ENCODE data around the gene ARFGAP2.

The ARFGAP2 gene

GRCh38 chr11:47121731-47122130 lies 54.9 kb downstream of the ARFGAP2 start (continued):
- TF ChIP-seq ZBTB49 (tag by site-specific recombination; IDR thresholded peaks at IDR 0.05; ENCODE audit: low read depth), result no peak
- TF ChIP-seq ZNF266 (tag by site-specific recombination; IDR thresholded peaks at IDR 0.05; ENCODE audit: low read depth), result no peak
- no peak for TF ChIP-seq ZNF548 (tag by site-specific recombination; IDR thresholded peaks at IDR 0.05)
- no peak for TF ChIP-seq ZNF580 (tag by site-specific recombination; IDR thresholded peaks at IDR 0.05)
- no peak for TF ChIP-seq ZNF341 (tag by site-specific recombination; IDR thresholded peaks at IDR 0.05; ENCODE audit: low read depth)
- no peak for TF ChIP-seq ZNF707 (tag by site-specific recombination; IDR thresholded peaks at IDR 0.05)
- no peak for TF ChIP-seq ZNF639 (tag by site-specific recombination; IDR thresholded peaks at IDR 0.05)
- no peak for TF ChIP-seq KLF8 (tag by site-specific recombination; IDR thresholded peaks at IDR 0.05)
- no peak for TF ChIP-seq ZNF169 (tag by site-specific recombination; IDR thresholded peaks at IDR 0.05)

GRCh38 chr11:47121056-47121455 lies 55.6 kb downstream of the ARFGAP2 start:
- CTCF ChIA-PET, result no interaction called here
- TF ChIP-seq ZNF76 (tag by site-specific recombination; IDR thresholded peaks at IDR 0.05; ENCODE audit: borderline replicate concordance, low read depth) (no peak), ZNF140 (tag by site-specific recombination; IDR thresholded peaks at IDR 0.05) (no peak), ZSCAN30 (tag by site-specific recombination; IDR thresholded peaks at IDR 0.05) (no peak), REPIN1 (tag by site-specific recombination; IDR thresholded peaks at IDR 0.05; ENCODE audit: low read depth) (no peak), ZNF621 (tag by site-specific recombination; IDR thresholded peaks at IDR 0.05) (no peak), ZNF518A (tag by site-specific recombination; conservative IDR thresholded peaks at IDR 0.05; ENCODE audit: low read depth) (no peak), ZNF600 (tag by site-specific recombination; IDR thresholded peaks at IDR 0.05) (no peak), ZNF350 (tag by site-specific recombination; IDR thresholded peaks at IDR 0.05) (no peak), INSM2 (tag by site-specific recombination; IDR thresholded peaks at IDR 0.05) (no peak), ZNF2 (tag by site-specific recombination; IDR thresholded peaks at IDR 0.05) (no peak), ZNF175 (tag by site-specific recombination; IDR thresholded peaks at IDR 0.05) (no peak), BCL11B (tag by site-specific recombination; IDR thresholded peaks at IDR 0.05; ENCODE audit: low read depth) (no peak), ZNF423 (tag by site-specific recombination; IDR thresholded peaks at IDR 0.05) (no peak), ZNF248 (tag by site-specific recombination; IDR thresholded peaks at IDR 0.05) (no peak), ZNF10 (tag by site-specific recombination; IDR thresholded peaks at IDR 0.05) (no peak), ZNF843 (tag by site-specific recombination; IDR thresholded peaks at IDR 0.05) (no peak), SETDB1 (IDR thresholded peaks at IDR 0.05; ENCODE audit: insufficient read length, low read length) (no peak), KLF10 (tag by site-specific recombination; IDR thresholded peaks at IDR 0.05) (no peak)

More at GRCh38 chr11:47121056-47121455, 55.6 kb downstream of the ARFGAP2 start:
- H3K4me1 ChIP-seq (ENCODE audit: control insufficient read depth, insufficient read depth, low read length), result no peaks in the 10 kb centered on the region
- H3K27ac ChIP-seq (ENCODE audit: extremely low read depth, low read depth, low read length), result no peak overlapping the region
- POLR2A ChIA-PET, result no interaction called here
- H3K9me3 ChIP-seq (ENCODE audit: control insufficient read depth, insufficient read depth, low read depth, low read length), result no peaks in the 10 kb centered on the region
- no peak overlapping the region for H3K4me3 ChIP-seq (ENCODE audit: low read depth, low read length)
- H3K36me3 ChIP-seq (ENCODE audit: control insufficient read depth in 2 of 2, insufficient read depth in 1 of 2, low read length in 2 of 2), result no peaks in the 10 kb centered on the region

All from HEK293 (cell line).